ENCODE results near the gene GUK1. TPM values are rescaled to one million over a fixed set of nuclear protein-coding genes. Genes with fewer than 3 reads are reported as not detected.

GUK1 gene
- total RNA-seq, 3 donors from 2014 or later, result 219 to 248 (median 242) TPM

DNA sequence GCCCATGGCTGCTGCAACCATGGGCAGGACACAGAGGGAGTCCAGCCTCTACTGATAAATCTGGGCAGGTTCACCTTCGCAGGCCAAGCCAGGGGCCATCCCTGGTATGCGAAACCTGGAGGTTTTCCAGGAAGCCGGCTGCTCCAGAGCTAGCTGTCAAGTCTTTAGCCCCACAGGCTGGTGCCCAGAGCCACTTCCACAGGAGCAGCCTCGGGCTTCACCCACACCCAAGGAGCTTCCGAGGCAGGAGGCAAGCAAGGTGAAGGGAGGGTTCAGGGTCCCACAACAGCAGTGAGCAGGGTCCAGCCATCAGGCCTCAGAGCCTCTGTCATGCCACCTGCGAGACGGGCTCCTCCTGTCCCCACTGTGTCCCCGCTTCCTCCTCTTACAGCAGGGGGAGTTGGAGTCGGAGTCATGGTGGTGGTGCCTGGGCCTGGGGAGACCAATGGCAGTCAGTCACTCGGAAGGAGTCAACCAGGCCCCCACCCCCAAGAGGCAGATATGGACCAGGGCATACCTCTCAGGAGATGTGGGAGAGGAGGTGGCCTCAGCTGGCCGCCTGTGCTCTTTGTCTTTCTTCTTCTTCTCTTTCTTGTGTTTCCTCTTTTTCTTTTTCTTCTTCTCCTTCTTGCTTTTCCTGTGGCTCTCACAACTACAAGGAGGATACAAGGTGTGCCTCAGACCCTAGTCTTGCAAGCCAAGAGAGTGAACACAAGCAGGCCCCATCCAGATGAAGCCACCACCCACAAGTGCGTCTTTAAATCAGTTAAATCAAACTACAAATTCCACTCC lies 39.1 kb upstream of the GUK1 start:
- Mint-ChIP-seq H3K27me3 (ENCODE audit: low read depth) (no peaks in the 10 kb centered on the region), H3K9me3 (no peaks in the 10 kb centered on the region), H3K4me3 (peak overlapping the region; percentile 78), H3K4me1 (ENCODE audit: low read depth) (peaks cover 20% of the 10 kb centered on the region), H3K36me3 (ENCODE audit: insufficient read depth) (peaks cover 16% of the 10 kb centered on the region)
- ATAC-seq (no peak), DNase-seq (no peak)

DNA sequence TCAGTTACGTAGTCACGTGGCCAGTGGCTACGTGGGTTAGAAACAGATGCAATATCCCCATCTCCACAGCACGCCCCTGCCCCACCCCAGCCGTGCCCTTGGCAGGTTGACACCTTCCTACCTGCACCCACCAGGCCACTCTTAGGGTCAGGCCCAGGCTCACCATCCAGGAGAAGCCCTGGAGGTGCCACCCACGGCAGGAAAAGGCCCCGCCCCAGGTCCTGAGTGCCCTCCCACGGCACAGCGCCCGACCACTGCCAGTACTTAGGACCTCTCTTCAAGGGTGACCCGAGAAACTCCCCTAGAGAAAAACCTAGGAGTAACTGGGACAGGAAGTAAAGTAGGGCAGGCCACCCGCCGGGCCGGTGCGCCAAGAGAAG lies 38.5 kb upstream of the GUK1 start:
- Mint-ChIP-seq H3K4me1 (ENCODE audit: low read depth) (peaks cover 19% of the 10 kb centered on the region), H3K9me3 (no peaks in the 10 kb centered on the region), H3K4me3 (peak overlapping the region; percentile 78), H3K36me3 (ENCODE audit: insufficient read depth) (peaks cover 18% of the 10 kb centered on the region), H3K27me3 (ENCODE audit: low read depth) (no peaks in the 10 kb centered on the region)
- ATAC-seq (no peak), DNase-seq (no peak)

DNA sequence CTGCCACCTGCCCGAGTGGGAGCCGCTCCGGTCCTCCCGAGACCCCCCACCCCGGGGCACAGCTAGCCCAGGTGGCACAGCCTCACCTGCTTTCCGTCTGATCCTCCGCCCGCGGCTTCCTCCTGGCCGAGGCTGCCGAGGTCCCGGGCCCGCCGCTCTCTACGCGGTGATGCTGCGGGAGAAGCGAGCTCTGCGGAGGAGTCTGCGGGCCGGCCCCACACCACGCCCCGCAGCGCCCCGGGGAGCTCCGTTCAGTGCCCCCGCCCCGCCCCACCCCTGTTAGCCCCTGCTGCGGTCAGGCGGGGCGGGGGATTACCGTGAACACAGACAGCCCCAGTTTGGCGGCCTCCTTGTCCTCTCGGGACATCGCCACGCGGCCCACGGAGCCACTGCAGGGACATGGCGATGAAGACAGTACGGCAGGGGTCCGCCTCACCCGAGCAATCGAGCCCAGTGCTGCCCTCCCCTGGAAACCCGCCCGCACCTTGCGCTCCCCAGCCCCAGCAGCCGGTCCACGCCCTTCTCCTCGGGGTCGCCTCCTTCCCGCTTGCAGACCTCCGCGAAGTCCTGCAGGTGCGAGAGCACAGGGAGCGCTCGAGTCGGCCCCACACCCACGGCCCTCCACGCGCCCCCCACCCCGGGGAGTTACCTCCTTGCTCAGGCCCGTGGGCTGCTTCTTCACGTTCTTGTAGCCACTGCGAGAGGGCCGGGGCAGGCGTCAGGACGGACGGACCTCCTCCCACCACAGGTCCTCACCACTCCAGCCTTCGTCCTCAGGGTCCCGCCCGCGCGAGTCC lies 37.9 kb upstream of the GUK1 start:
- peaks cover 22% of the 10 kb centered on the region for H3K36me3 Mint-ChIP-seq (ENCODE audit: insufficient read depth)
- DNase-seq (peak; percentile 53), ATAC-seq (peak; percentile 49 to 58)
- peaks cover 19% of the 10 kb centered on the region for H3K4me1 Mint-ChIP-seq (ENCODE audit: low read depth)
- peak overlapping the region; percentile 78 for H3K4me3 Mint-ChIP-seq
- no peaks in the 10 kb centered on the region for H3K9me3 Mint-ChIP-seq
- H3K27me3 Mint-ChIP-seq (ENCODE audit: low read depth), result no peaks in the 10 kb centered on the region

DNA sequence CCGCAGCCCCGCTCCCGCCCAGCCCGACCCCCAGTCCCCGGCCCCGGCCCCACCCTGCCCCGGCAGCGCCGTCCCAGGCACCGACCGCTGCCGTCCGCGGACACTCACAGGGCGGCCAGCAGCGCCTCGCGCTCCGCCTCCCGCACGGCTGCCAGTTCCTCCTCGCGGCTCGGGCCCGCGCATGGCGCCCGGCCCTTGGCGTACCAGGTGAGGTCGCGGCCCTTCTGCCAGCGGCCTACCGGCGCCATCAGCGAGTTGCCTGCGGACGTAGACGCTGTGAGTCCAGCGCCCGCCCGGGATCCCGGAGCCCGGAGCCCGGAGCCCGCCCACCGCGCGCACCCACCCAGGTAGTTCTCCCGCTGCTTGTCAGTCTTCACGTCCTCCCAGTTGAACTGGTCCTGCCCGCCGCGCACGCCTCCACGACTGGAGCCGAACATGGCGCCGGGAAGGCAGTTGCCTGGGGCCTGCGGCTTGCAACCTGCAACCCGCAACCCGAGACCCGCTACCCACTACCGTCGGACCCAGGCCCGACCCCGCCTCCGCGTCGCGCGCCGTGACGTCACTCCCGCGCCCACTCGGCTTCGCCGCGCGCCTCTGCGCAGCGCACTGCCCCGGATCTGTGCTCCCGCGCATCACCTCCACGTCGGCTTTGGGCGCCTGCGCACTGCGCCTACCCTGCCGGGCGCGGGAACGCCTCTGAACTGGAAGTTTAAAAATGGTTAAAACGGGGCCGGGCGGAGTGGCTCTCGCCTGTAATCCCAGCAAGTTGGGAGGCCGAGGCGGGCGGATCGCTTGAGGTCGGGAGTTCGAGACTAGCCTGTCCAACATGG lies 37.1 kb upstream of the GUK1 start, which contains the start of gene C1orf35:
C1orf35 (minus strand) TSS at position 535 of the 830 bp plus-strand sequence; CDS start at position 437, 98 bp downstream.
- H3K4me3 Mint-ChIP-seq, result peak within 1 kb of the TSS; percentile 91

DNA sequence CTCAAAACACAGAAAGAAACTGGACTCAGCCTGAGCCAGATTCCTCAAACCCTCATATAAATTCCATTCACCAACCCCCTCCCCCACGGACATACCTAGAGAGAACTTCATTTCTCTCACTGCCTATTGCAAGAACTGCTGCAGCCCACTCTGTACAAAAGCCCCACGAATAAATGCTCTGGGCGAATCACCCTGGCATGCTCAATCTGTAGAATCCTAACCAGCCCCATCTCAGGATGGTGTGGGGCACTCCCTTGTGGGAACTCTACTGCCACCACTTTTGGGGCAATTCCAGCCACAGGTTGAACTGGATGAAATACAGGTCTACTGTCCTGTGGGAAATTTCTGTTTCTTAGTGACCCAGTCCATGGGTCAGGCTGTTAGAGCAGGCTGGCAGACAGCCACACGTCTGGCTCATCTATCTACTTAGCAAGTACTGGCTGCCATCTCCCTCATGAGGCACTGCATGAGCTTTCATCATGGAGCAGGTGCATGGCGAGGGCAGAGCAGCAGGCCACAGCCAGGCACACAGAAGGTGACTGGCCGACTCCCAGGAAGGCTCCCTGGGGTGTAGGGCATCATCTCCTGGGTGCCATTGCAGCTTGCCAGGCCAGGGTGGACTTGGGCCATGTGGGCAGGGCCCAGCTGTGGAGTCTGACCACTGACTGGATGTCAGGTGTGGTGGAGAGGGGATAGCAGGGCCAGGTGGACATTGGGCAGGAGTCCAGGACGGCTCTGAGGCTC lies 35.4 kb upstream of the GUK1 start:
- Mint-ChIP-seq H3K36me3 (ENCODE audit: insufficient read depth) (peaks cover 8% of the 10 kb centered on the region), H3K4me3 (peak overlapping the region; percentile 67), H3K9me3 (no peaks in the 10 kb centered on the region), H3K4me1 (ENCODE audit: low read depth) (peaks cover 30% of the 10 kb centered on the region), H3K27me3 (ENCODE audit: low read depth) (no peaks in the 10 kb centered on the region)
- no peak for ATAC-seq
- DNase-seq, result no peak

More for the DNA sequence above, 37.1 kb upstream of the GUK1 start, which contains the start of gene C1orf35:
- peak; percentile 81 to 82 for ATAC-seq
- Mint-ChIP-seq H3K36me3 (ENCODE audit: insufficient read depth) (peaks cover 18% of the 10 kb centered on the region), H3K9me3 (no peaks in the 10 kb centered on the region), H3K27me3 (ENCODE audit: low read depth) (no peaks in the 10 kb centered on the region), H3K4me1 (ENCODE audit: low read depth) (peaks cover 20% of the 10 kb centered on the region)
- DNase-seq, result peak; percentile 91

DNA sequence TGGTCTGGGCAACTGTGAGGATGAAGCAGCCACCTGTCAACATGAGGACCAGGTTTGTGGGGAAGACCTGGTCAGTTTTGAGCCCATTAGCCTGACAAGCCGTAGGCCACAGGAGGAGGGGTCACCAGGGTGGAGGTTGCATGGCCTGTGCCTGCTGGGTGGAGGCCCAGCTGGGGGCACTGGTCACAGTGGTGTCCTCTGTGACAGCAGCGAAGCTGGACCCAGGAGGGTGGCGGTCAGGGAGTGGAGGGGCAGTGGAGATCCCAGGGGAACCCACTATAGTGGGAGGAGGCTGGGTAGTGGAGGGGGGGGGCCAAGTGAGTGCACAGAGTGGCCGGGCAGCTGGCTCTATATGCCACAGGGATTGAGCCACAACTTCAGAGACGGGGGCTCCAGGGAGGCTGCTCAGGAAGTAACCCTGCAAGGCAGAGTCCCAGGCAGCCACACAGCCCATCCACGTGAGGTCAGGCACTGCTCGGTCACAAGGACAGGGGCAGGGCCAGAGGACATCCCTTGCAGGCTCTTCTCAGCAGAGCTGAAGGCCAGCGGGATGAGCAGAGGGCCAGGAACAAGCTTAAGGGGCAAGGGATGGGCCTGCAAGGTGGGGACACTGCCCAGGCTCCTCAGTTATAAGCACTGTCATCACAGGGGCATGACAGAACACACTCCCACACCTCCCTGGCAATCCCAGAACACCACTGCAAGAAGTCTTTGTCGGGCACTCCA lies 34.6 kb upstream of the GUK1 start:
- DNase-seq (no peak), ATAC-seq (no peak)
- no peaks in the 10 kb centered on the region for H3K27me3 Mint-ChIP-seq (ENCODE audit: low read depth)
- peaks cover 36% of the 10 kb centered on the region for H3K4me1 Mint-ChIP-seq (ENCODE audit: low read depth)
- no peak overlapping the region for H3K4me3 Mint-ChIP-seq
- H3K36me3 Mint-ChIP-seq (ENCODE audit: insufficient read depth), result peaks cover 6% of the 10 kb centered on the region
- H3K9me3 Mint-ChIP-seq, result no peaks in the 10 kb centered on the region

DNA sequence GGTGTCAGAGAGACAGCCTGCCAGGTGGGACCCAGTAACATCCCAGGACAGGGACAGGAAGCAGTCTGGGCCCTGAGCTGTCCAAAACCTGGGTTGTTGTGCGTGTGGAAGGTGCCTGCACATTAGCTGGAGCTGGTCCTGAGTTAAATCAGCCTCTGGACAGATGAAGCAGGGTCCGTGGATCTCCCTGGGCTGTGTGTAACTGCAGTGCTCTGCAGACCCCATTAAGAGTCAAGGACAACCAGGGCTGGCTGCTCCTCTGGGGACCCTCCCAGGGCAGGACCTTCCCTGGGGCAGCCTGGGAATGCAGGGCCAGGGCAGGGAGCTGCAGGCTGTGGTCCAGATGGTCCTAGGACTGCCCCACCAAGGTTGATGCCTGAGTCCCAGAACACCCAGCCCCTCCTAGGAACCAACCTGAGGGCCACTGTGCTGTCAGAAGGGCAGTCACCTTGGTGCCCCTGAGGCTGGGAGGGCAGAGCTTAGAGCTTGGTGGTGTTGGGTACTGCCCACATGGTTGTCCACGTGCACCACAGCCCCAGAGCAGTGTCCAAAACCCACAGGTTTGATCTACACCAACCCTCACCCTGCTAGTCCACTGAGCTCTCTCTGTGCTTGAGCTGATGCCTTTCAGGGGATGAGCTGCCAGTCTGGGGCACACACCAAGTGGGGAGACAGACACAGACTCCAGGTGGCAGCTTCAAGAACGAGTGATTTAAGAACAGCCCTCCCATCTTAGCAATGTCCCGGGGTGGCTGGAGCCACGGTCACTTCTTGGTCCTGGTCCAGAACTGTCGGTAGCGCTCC lies 33.9 kb upstream of the GUK1 start:
- no peaks in the 10 kb centered on the region for H3K27me3 Mint-ChIP-seq (ENCODE audit: low read depth)
- H3K36me3 Mint-ChIP-seq (ENCODE audit: insufficient read depth), result peaks cover 6% of the 10 kb centered on the region
- ATAC-seq, result no peak
- H3K9me3 Mint-ChIP-seq, result no peaks in the 10 kb centered on the region
- H3K4me3 Mint-ChIP-seq, result peak overlapping the region; percentile 29
- no peak for DNase-seq
- peaks cover 36% of the 10 kb centered on the region for H3K4me1 Mint-ChIP-seq (ENCODE audit: low read depth)

DNA sequence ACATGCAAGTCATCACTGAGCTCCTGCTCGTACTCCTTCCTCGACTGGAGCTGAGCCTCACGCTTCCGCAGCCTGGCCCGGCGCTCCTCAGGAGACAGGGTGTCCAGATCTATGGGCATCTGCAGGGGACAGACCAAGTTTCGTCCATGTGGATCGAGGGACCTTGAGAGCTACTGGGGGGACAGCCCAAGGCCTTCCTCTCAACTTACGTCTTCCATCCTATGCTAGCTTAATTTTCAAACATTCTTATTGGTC lies 33.4 kb upstream of the GUK1 start:
- Mint-ChIP-seq H3K4me1 (ENCODE audit: low read depth) (peaks cover 31% of the 10 kb centered on the region), H3K36me3 (ENCODE audit: insufficient read depth) (peaks cover 6% of the 10 kb centered on the region), H3K27me3 (ENCODE audit: low read depth) (no peaks in the 10 kb centered on the region), H3K9me3 (no peaks in the 10 kb centered on the region), H3K4me3 (no peak overlapping the region)
- DNase-seq (no peak), ATAC-seq (no peak)

DNA sequence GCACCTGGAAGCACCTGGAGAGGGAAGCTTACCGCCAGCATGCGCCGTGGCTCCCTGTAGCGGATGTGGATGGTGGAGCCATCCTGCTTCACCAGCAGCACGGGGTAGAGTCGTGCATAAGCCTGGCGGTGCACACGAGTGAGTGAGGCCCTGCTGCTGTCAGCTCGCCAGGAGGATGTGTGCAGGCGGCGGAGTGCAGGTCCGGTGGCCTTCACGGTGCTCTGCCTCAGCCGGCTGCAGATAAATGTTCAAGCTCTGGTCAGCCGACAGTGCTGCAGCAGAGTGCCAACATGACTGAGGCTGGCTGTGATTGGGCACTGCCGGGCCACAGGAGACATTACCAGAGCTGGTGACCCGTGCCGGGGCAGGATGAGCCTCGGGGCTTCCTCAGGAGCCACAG lies 32.4 kb upstream of the GUK1 start:
- Mint-ChIP-seq H3K9me3 (no peaks in the 10 kb centered on the region), H3K36me3 (ENCODE audit: insufficient read depth) (peaks cover 6% of the 10 kb centered on the region), H3K27me3 (ENCODE audit: low read depth) (no peaks in the 10 kb centered on the region), H3K4me3 (peak overlapping the region; percentile 92), H3K4me1 (ENCODE audit: low read depth) (peaks cover 31% of the 10 kb centered on the region)
- no peak for ATAC-seq
- DNase-seq, result no peak

DNA sequence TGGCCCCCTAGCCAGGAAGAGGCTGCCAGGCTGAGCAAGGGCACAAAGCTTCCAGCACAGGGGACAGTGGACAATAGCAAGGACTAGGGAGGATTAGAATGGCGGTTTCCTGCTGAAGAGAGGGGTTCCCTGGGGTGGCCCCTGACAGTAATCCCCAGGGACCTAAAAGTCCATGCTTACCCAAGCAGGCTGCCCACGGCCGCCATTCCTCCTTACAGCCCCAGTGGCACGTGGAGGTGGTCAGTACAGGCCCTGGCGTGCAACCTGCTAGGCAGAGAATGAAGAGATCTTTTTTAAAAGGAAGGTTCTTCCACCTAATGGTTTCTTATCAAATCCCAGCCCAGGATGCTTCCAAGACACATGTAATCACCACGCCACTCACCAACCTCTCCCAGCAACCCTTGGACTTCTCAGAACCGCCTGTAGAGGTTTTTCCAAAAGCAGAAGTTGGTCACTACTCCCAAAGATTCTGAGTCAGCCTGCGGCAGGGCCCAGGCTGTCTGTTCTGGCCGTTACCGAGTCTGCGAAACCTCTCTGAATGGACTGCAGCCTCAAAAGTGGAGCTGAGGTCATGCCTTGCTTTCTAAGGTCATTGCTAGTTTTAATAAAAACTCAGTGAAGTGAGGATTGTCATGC lies 31.9 kb upstream of the GUK1 start:
- Mint-ChIP-seq H3K4me1 (ENCODE audit: low read depth) (peaks cover 31% of the 10 kb centered on the region), H3K36me3 (ENCODE audit: insufficient read depth) (peaks cover 6% of the 10 kb centered on the region), H3K9me3 (no peaks in the 10 kb centered on the region), H3K27me3 (ENCODE audit: low read depth) (no peaks in the 10 kb centered on the region), H3K4me3 (peak overlapping the region; percentile 92)
- DNase-seq (no peak), ATAC-seq (no peak)

DNA sequence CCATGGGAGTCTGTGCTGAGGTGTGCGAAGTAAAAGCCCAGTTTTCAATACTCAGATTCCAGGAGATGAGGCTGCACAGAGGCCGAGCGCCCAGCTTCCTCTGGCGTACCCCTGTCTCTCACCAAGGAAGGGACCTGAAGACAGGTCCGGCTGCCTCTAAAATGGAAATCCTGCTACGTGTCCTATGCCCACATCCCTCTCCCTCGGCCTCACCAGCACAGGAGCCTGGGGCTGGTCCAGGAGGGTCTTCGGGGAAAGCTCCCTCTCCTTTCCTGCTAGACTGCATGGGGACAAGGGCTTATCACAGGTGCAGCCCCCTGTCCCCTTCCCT lies 31.4 kb upstream of the GUK1 start:
- no peak for DNase-seq
- peak overlapping the region; percentile 92 for H3K4me3 Mint-ChIP-seq
- H3K9me3 Mint-ChIP-seq, result no peaks in the 10 kb centered on the region
- peaks cover 6% of the 10 kb centered on the region for H3K36me3 Mint-ChIP-seq (ENCODE audit: insufficient read depth)
- H3K27me3 Mint-ChIP-seq (ENCODE audit: low read depth), result no peaks in the 10 kb centered on the region
- peaks cover 26% of the 10 kb centered on the region for H3K4me1 Mint-ChIP-seq (ENCODE audit: low read depth)
- ATAC-seq, result peak in 1 of 2 donors; percentile 4

DNA sequence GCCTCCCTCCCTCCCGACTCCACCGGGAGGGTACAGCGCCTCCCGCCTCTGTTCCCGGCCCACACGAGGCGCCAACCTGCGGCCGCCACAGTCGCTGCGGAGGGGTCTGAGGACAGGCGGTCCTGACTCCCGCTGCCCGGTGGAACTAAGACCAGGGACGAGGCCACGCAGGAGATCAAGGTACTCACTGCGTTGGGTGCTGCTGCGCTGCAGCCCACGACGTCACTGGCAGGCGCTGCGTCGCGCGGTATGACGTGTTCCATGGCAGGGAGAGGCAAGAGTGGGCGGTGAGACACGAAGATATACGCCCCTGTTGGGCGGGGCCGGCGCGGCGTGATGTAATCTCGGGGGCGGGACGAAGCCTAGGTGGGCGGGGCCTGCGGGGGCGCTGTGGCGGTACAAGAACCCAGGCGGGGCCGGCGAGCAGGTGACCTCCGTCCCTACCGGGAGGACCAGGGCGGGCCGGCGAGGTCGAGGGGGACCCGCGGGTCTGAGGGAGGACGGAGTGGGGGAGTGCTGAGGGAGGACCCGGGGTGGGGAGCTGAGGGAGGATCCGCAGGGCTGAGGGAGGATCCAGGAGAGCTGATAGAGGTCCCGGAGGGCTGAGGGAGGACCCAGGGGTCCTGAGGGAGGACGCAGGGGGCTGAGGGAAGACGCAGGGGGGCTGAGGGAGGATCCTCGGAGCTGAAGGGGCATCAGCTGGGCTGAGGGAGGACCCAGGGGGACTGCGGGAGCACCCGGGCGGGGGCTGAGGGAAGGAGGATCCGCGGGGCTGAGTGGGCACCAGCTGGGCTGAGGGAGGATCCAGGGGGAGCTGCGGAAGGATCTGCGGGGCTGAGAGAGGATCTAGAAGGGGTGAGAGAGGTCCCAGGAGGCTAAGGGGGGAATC lies 30.8 kb upstream of the GUK1 start, which contains the start of gene MRPL55:
MRPL55 (minus strand) TSS at position 227 of the 889 bp plus-strand sequence. CDS start 1,039 bp downstream, outside the sequence.
- DNase-seq, result peak; percentile 99
- H3K36me3 Mint-ChIP-seq (ENCODE audit: insufficient read depth), result peaks cover 6% of the 10 kb centered on the region
- peaks cover 21% of the 10 kb centered on the region for H3K4me1 Mint-ChIP-seq (ENCODE audit: low read depth)
- peak within 1 kb of the TSS; percentile 92 for H3K4me3 Mint-ChIP-seq
- no peaks in the 10 kb centered on the region for H3K27me3 Mint-ChIP-seq (ENCODE audit: low read depth)
- peak; percentile 92 to 95 for ATAC-seq
- H3K9me3 Mint-ChIP-seq, result no peaks in the 10 kb centered on the region
